Measurements from ENCODE around the gene USP19. TPM values are rescaled to one million over a fixed set of nuclear protein-coding genes. Genes with fewer than 3 reads are reported as not detected.

Gene USP19, protein sequence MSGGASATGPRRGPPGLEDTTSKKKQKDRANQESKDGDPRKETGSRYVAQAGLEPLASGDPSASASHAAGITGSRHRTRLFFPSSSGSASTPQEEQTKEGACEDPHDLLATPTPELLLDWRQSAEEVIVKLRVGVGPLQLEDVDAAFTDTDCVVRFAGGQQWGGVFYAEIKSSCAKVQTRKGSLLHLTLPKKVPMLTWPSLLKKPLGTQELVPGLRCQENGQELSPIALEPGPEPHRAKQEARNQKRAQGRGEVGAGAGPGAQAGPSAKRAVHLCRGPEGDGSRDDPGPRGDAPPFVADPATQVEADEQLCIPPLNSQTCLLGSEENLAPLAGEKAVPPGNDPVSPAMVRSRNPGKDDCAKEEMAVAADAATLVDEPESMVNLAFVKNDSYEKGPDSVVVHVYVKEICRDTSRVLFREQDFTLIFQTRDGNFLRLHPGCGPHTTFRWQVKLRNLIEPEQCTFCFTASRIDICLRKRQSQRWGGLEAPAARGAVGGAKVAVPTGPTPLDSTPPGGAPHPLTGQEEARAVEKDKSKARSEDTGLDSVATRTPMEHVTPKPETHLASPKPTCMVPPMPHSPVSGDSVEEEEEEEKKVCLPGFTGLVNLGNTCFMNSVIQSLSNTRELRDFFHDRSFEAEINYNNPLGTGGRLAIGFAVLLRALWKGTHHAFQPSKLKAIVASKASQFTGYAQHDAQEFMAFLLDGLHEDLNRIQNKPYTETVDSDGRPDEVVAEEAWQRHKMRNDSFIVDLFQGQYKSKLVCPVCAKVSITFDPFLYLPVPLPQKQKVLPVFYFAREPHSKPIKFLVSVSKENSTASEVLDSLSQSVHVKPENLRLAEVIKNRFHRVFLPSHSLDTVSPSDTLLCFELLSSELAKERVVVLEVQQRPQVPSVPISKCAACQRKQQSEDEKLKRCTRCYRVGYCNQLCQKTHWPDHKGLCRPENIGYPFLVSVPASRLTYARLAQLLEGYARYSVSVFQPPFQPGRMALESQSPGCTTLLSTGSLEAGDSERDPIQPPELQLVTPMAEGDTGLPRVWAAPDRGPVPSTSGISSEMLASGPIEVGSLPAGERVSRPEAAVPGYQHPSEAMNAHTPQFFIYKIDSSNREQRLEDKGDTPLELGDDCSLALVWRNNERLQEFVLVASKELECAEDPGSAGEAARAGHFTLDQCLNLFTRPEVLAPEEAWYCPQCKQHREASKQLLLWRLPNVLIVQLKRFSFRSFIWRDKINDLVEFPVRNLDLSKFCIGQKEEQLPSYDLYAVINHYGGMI (N-terminal part only)
- total RNA-seq: 81.2 TPM

DNA sequence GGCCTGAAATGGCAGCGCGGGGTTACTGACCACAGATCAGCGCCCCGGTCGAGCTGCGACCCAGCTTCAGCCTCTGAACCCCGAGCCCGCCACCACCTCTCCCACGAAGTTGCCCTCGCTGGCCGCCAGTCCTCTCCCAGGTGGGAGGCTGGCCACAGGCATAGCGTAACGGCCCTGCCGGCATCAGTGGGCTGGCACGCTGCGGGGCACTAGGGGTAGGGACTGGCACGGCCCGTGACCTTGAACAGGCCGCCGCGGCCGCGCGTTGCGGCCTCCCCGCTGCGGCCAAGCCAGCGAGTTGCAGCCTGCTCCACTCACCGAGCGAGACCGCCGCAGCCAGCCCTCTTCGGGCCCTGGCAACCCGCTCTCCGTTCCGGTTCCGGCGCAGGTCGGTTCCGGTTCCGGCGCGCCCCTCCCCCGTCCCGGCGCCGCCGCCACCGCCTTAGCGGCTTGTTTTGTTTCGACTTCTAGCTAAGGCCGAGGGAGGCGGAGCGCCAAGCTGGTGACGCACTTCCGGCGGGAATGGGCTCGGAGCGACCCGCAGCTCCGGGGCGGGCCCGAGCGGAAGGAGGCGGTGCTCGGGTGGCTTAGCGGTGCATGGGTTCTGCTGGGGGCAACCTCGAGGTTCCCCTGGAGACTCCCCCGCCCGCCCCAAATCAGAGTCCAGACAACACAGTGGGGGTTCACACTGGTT lies at the start of gene USP19:
TSS of gene USP19 (minus strand) at position 386 of the 694 bp plus-strand sequence. CDS start 1,678 bp downstream, outside the sequence.

DNA sequence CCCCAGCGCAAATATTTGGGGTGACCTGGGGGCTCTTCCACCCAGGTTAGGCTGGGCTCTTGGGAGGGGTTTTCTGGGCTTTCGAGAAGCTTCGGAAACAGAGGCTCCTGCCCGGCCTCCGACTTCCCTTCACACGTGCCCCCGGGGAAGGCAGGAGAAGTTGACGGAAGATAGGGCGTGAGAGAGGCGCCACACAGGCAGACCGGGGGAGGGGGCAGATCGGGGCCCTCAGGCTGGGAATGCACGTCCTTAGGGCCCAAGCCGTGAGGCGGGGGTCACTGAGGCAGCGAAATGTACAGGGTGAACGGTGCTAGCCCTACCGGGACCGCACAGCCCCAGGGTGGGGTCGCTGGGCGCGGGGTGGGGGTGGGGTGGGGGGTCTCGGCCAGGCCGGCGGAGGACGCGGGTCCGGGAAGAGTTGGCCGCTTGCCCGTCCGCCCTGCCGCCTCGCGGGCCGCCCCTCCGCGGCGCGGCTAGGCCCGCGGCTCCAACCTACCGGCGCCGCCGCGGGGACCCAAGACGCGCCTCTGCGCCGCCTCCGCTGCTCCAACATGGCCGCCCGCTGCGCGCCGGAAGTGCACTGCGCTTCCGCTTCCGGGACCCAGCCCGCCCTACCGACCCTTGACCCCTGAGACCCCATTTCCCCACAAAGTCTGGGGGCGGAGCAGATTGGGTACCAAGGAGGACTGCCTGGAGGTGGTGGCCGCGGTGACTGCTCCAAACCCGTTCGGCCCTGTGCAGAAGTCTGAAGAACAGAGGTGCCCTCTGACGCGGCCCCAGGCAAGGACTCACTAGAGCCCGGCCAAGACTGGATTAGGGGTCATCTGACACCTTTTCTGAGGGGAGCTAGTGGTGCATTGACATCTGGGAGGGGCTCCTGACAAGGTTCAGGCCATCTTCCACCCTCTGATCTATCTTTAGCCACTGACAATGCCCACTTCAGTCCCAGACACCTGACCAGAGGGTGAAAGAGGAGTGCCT lies 45.4 kb upstream of the USP19 start, which contains the start of gene CCDC71:
TSS of gene CCDC71 (minus strand) at position 561 of the 981 bp plus-strand sequence. CDS start 2,123 bp downstream, outside the sequence.

DNA sequence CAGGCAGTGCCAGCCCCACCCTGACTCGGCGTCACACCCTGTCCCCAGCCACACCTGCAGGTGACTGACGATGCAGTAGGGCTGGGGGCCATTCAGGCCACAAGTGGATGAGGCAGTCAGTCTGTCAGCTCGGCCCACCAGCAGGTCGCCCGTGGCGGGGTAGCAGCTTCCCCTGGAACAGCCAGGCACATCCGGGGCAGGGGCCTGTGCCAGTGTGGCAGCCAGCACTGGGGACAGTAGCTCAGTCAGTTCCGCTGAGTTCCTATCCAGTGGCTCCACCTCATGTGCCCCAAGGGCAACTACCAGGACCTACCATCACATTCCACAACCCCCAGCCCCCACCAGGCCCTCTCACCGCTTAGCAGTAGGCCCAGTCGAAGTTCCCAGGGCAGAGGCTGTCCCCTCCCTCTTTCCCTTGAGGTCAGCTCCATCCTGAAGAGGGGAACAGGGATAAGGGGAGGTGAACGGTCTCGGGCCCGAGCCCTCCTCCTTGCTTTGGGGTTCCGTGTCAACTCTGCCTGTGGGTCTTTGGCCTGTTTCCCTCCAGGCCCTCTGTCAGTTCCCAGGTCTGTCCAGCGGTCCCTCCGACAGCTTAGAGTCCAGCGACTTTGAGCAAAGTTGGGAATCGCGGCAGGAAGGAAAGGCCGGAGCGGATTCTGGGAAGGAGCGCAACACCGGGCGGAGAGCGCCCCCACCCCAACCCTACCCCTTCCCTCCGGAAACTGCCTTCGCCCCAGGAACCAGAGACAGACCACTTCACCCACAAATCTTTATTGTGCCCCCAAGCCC lies 12.0 kb upstream of the USP19 start, which contains the start of gene LAMB2:
TSS of gene LAMB2 (minus strand) at position 614 of the 789 bp plus-strand sequence. CDS start at position 431, 183 bp downstream.

DNA sequence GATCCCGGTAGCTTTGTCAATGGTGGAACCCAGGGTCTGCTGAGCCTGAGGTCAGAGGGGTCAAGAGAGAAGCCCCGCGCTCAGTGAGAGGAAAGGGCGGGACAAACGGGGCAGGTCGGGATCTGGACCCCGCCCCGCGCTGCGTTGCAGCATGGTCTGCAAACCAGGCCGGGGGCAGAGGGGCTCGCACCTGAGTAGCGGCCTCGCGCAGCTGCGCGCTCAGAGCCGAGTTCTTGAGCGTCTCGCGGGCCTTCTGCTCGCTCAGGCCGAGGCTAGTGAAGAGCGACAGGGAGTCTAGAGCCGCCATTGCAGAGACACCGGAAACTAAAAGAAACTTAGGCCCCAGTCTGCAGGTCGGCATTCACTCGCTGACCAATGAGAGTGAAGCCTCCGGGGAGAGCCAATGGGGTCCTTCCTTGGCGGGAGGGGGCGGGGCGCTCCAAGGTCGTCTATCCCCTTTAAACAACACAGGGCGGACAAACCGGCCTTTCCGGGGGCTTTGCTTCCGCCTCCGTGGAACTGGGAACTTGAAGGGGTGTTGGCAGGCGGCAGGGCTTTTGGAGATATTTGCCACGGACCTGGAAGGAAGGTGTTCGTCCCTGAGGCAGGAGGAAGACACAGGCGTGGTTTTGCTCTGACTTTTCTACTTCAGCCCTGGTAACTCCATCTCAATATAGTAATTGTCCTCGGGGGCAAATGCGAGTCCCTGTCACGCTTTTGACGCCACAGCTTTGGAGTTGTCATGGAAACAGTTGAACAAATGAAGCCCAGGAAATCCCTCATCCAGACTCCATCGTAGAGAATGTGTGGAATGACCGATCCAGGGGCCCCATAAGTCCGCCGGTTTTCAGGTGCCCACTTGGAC lies 16.0 kb downstream of the USP19 start, which contains the start of gene QARS1:
TSS of gene QARS1 (minus strand) at position 331 of the 865 bp plus-strand sequence. CDS start at position 307, 24 bp downstream.

DNA sequence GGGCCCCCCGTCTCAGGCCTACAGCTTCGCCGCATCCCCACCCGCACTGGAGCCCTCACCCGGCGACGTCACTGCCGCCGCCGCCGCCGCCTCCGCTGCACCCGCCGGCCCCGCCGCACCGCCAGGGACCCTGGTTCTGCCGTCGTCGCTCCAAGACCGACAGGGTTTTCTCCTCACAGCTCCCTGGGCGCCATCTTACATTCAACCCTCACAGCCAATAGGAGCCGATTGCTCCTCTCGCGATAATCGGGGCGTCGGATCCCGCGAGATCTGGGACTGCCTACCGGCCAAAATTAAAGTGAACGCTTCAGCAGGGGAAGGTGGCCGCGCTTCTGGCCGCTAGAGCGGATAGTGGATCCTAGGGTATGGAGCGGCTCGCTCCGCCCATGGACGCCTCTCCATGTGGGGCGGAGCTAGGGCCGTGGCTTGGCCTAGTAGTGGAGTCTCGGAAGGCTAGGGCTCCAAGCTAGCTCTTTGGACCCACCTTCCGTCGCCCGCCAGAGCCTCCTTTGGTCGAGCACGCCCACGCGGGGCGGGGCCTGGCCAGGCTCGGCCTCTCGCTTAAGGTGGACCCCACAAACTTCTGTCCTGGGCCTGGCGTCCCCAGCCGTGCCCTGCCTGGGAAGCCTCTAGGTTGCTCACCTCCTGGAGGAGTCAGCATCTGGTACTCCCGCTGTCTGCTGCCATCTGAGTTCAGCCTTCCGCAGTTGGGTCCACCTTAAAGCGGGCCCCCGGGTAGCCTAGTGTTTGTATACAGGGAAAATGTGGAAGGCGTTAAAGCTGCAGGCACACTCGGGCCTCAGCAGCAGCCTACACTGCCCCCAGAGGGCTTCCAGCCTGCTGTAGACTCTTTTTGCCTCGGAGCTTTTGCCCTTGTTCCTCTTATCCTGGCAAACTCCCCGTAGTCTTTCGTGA lies 26.5 kb downstream of the USP19 start, which contains the start of gene QRICH1:
TSS of gene QRICH1 (minus strand) at position 219 of the 915 bp plus-strand sequence. CDS start 17,054 bp downstream, outside the sequence.

Other genes starting within 250 kb of the USP19 start
- gene SLC25A20, start 221.9 kb downstream of the USP19 start, total RNA-seq: 9.9 TPM
- gene ARIH2, start 202.0 kb downstream of the USP19 start, total RNA-seq: 109 TPM
- gene P4HTM, start 130.6 kb downstream of the USP19 start, total RNA-seq: 61.0 TPM
- 154 TPM for gene WDR6, start 113.4 kb downstream of the USP19 start, total RNA-seq
- gene DALRD3, start 102.2 kb downstream of the USP19 start, total RNA-seq: 42.4 TPM
- gene NDUFAF3, start 98.7 kb downstream of the USP19 start, total RNA-seq: 51.6 TPM
- gene IMPDH2, start 91.4 kb downstream of the USP19 start, total RNA-seq: 126 TPM
- 102 TPM for gene QRICH1, start 26.8 kb downstream of the USP19 start, total RNA-seq
- gene QARS1, start 16.1 kb downstream of the USP19 start, total RNA-seq: 268 TPM
- 450 TPM for gene LAMB2, start 12.2 kb upstream of the USP19 start, total RNA-seq
- 29.8 TPM for gene CCDC71, start 45.5 kb upstream of the USP19 start, total RNA-seq
- gene KLHDC8B, start 50.8 kb upstream of the USP19 start, total RNA-seq: 49.9 TPM
- gene C3orf62, start 156.4 kb upstream of the USP19 start, total RNA-seq: 7.5 TPM
- 40.5 TPM for gene USP4, start 219.2 kb upstream of the USP19 start, total RNA-seq
- 48.3 TPM for gene GPX1, start 237.5 kb upstream of the USP19 start, total RNA-seq

Data from camera-type eye (tissue), 1 donor.